ENCODE measurements around the gene RPS3A. TPM values are rescaled to one million over a fixed set of nuclear protein-coding genes. Genes with fewer than 3 reads are reported as not detected.

The RPS3A gene
- polyA plus RNA-seq, 2 of the 4 experiments (the other 2 are of a cell fraction) = 2,183 to 2,957 TPM

- no peak for FAIRE-seq
Observed at GRCh38 chr4:151094290-151094751, 5.1 kb upstream of the RPS3A start.

GRCh38 chr4:151095142-151095541 is 4.3 kb upstream of the RPS3A start:
- ATAC-seq (no peak), DNase-seq (ENCODE audit: low read depth in 1 of 2, low spot score in 1 of 2) (no peak), FAIRE-seq (no peak)
- ChIA-PET POLR2A (no interaction called here), CTCF (no interaction called here)
- no peak overlapping the region for H3K4me3 ChIP-seq
- no peak overlapping the region for H3K4me2 ChIP-seq
- H3K4me1 ChIP-seq = no peaks in the 10 kb centered on the region
- no peak for TF ChIP-seq HMGXB4 (CRISPR knock-in tag; IDR thresholded peaks at IDR 0.05; ENCODE audit: borderline replicate concordance)
- no peak for TF ChIP-seq HOXA7 (CRISPR knock-in tag; IDR thresholded peaks at IDR 0.05)
- no peak for TF ChIP-seq PHF8 (IDR thresholded peaks at IDR 0.05; ENCODE audit: borderline replicate concordance, low read depth)
- no peak for TF ChIP-seq EHMT2 (IDR thresholded peaks at IDR 0.05; ENCODE audit: low read depth)
- TF ChIP-seq HES2 (IDR thresholded peaks at IDR 0.05) = no peak
- TF ChIP-seq HDAC2 (IDR thresholded peaks at IDR 0.05) = no peak
- TF ChIP-seq HEYL (CRISPR knock-in tag; IDR thresholded peaks at IDR 0.05) = no peak
- H3K27ac ChIP-seq = no peak overlapping the region
- 48% methylated on average over 3 of the region's 3 CpGs for WGBS (ENCODE audit: missing lambda C conversion rate)
- H3K9me3 ChIP-seq = no peaks in the 10 kb centered on the region

More at GRCh38 chr4:151094290-151094751, 5.1 kb upstream of the RPS3A start:
- Histone ChIP-seq H3K4me2 (no peak overlapping the region), H3K4me1 (no peaks in the 10 kb centered on the region), H3K27ac (no peak overlapping the region), H3K9me3 (no peaks in the 10 kb centered on the region), H3K4me3 (no peak overlapping the region)
- TF ChIP-seq MYC (IDR thresholded peaks at IDR 0.05; ENCODE audit: borderline replicate concordance, low read length) (no peak), GATA3 (IDR thresholded peaks at IDR 0.05; ENCODE audit: borderline replicate concordance) (no peak), KDM1A (IDR thresholded peaks at IDR 0.05; ENCODE audit: low read depth) (no peak), HDAC2 (IDR thresholded peaks at IDR 0.05) (no peak), FOSB (CRISPR knock-in tag; IDR thresholded peaks at IDR 0.05) (no peak), FOXS1 (CRISPR knock-in tag; IDR thresholded peaks at IDR 0.05) (no peak), POLR2A (IDR thresholded peaks at IDR 0.05; ENCODE audit: low read length) (no peak), ELK1 (IDR thresholded peaks at IDR 0.05; ENCODE audit: low read depth, low read length) (no peak), JUN (IDR thresholded peaks at IDR 0.05) (no peak), CBX2 (IDR thresholded peaks at IDR 0.05; ENCODE audit: borderline replicate concordance, low read depth) (no peak), TP53 (CRISPR knock-in tag; IDR thresholded peaks at IDR 0.05) (no peak), EHF (CRISPR knock-in tag; IDR thresholded peaks at IDR 0.05) (no peak), RFX5 (IDR thresholded peaks at IDR 0.05) (no peak), EP300 (IDR thresholded peaks at IDR 0.05) (no peak), KDM5A (IDR thresholded peaks at IDR 0.05) (no peak), HOXA7 (CRISPR knock-in tag; IDR thresholded peaks at IDR 0.05) (no peak)
- WGBS (ENCODE audit: missing lambda C conversion rate) = 82% methylated on average over 2 of the region's 2 CpGs
- ChIA-PET POLR2A (no interaction called here), CTCF (no interaction called here)
- ATAC-seq = no peak
- no peak for DNase-seq (ENCODE audit: low read depth in 1 of 2, low spot score in 1 of 2)

GRCh38 chr4:151097759-151098158 is 1.7 kb upstream of the RPS3A start:
- Histone ChIP-seq H3K9me3 (no peaks in the 10 kb centered on the region), H3K4me1 (peaks cover 15% of the 10 kb centered on the region; the same call in 2 of the 3 replicates), H3K4me2 (no peak overlapping the region), H3K27ac (no peak overlapping the region), H3K4me3 (no peak overlapping the region)
- no peak for DNase-seq (ENCODE audit: low read depth in 1 of 2, low spot score in 1 of 2)
- FAIRE-seq = no peak
- TF ChIP-seq GATA3 (IDR thresholded peaks at IDR 0.05; ENCODE audit: borderline replicate concordance) = no peak
- no peak for TF ChIP-seq HES2 (IDR thresholded peaks at IDR 0.05)
- no peak for TF ChIP-seq RFX5 (IDR thresholded peaks at IDR 0.05)
- no peak for TF ChIP-seq ZC3H11A (IDR thresholded peaks at IDR 0.05)
- TF ChIP-seq RARB (CRISPR knock-in tag; IDR thresholded peaks at IDR 0.05) = no peak
- TF ChIP-seq ATOH8 (CRISPR knock-in tag; IDR thresholded peaks at IDR 0.05; ENCODE audit: low read depth) = no peak
- TF ChIP-seq TP53 (CRISPR knock-in tag; IDR thresholded peaks at IDR 0.05) = no peak
- no peak for TF ChIP-seq JUN (IDR thresholded peaks at IDR 0.05)
- 77% methylated on average over 2 of the region's 3 CpGs for WGBS (ENCODE audit: missing lambda C conversion rate)
- CTCF ChIA-PET = no interaction called here
- POLR2A ChIA-PET = no interaction called here
- no peak for ATAC-seq

All from A549 (cell line).